ENCODE measurements around the gene PTPRN2.

Gene PTPRN2

DNA sequence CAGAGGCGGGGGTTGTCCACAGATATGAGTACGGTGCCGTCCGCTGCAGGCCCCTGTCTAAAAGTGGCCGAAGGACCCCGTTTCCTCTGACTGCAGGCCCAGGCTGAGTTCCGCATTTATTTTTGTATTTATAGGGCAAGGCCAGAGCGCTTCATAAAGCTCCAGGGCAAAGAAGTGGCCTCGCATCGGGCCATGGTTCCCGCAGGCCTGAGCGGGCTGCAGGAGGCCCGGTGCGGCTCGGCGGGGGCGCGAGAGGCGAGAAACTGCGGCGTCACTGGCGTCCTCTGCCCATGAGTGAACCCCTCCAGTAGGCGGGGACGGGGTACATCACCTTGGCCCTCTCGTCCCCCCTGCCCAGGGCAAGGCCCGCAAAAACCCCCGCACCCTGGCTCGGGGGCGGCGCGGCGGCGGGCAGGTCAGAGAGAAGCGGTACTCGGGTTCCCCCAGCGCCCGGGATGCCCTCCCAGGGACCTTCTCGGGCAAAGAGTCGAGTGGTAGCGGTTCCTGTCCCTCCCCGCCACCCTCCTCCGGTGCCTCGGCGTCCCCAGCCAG is 895.1 kb downstream of the PTPRN2 start:
- H3K27ac Mint-ChIP-seq, result no peak overlapping the region
- no peak for DNase-seq
- no peaks in the 10 kb centered on the region for H3K36me3 Mint-ChIP-seq (ENCODE audit: low read depth)
- H3K27me3 Mint-ChIP-seq (ENCODE audit: low read depth, poor library complexity), result peaks cover 74% of the 10 kb centered on the region
- H3K4me1 Mint-ChIP-seq, result peaks cover 26% of the 10 kb centered on the region
- peaks cover 10% of the 10 kb centered on the region for H3K9me3 Mint-ChIP-seq
- TF ChIP-seq, protein P1, sequence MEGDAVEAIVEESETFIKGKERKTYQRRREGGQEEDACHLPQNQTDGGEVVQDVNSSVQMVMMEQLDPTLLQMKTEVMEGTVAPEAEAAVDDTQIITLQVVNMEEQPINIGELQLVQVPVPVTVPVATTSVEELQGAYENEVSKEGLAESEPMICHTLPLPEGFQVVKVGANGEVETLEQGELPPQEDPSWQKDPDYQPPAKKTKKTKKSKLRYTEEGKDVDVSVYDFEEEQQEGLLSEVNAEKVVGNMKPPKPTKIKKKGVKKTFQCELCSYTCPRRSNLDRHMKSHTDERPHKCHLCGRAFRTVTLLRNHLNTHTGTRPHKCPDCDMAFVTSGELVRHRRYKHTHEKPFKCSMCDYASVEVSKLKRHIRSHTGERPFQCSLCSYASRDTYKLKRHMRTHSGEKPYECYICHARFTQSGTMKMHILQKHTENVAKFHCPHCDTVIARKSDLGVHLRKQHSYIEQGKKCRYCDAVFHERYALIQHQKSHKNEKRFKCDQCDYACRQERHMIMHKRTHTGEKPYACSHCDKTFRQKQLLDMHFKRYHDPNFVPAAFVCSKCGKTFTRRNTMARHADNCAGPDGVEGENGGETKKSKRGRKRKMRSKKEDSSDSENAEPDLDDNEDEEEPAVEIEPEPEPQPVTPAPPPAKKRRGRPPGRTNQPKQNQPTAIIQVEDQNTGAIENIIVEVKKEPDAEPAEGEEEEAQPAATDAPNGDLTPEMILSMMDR (IDR thresholded peaks at IDR 0.05), result no peak
- peak overlapping the region; percentile 75 for H3K4me3 Mint-ChIP-seq

DNA sequence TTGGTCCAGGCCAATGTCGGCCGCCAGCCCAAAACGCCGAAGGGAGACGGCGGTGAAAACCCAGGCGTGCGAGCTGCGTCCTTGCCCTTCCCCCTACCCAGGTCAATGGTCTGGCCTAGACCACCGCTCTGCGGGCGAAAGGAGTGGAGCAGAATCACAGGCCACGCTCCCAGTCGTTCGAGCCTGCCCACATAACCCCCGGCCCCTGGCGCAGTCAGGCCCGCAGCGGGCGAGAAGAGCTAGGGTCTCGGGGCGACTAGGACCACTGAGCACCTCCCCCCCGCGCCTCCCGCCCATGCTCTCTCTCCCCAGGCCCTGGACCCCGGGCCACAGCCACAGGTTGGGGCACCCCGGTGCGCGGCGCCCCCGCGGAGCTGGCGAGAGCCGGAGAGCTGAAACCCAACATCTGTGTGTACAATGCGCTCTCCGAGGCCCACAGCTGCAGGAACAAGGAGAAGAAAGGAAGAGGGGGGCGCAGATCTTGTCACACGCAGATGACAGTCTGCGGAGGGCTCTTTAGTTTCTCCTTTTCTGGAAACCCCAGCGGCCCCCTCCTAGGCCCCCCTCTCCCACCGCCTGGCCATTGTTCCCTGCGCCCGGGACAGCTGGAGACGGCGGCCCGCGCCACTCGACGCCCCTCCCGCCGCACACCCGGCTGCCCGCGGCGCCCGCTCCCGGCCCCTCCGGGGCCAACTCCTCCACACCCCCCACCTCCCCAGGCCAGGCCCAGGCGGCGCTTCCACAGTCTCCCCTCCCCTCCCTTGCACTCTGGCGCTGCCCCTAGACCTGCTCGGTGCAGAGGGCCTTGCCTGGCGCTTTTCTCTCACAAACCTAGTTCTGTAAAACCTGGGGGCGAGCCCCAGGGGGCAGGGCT is 895.8 kb downstream of the PTPRN2 start:
- peaks cover 80% of the 10 kb centered on the region for H3K27me3 Mint-ChIP-seq (ENCODE audit: low read depth, poor library complexity)
- TF ChIP-seq, protein P1 (IDR thresholded peaks at IDR 0.05), result no peak
- peak; percentile 51 for DNase-seq
- H3K27ac Mint-ChIP-seq, result no peak overlapping the region
- H3K36me3 Mint-ChIP-seq (ENCODE audit: low read depth), result no peaks in the 10 kb centered on the region
- H3K4me3 Mint-ChIP-seq, result peak overlapping the region; percentile 77
- peaks cover 28% of the 10 kb centered on the region for H3K4me1 Mint-ChIP-seq
- H3K9me3 Mint-ChIP-seq, result peaks cover 10% of the 10 kb centered on the region

DNA sequence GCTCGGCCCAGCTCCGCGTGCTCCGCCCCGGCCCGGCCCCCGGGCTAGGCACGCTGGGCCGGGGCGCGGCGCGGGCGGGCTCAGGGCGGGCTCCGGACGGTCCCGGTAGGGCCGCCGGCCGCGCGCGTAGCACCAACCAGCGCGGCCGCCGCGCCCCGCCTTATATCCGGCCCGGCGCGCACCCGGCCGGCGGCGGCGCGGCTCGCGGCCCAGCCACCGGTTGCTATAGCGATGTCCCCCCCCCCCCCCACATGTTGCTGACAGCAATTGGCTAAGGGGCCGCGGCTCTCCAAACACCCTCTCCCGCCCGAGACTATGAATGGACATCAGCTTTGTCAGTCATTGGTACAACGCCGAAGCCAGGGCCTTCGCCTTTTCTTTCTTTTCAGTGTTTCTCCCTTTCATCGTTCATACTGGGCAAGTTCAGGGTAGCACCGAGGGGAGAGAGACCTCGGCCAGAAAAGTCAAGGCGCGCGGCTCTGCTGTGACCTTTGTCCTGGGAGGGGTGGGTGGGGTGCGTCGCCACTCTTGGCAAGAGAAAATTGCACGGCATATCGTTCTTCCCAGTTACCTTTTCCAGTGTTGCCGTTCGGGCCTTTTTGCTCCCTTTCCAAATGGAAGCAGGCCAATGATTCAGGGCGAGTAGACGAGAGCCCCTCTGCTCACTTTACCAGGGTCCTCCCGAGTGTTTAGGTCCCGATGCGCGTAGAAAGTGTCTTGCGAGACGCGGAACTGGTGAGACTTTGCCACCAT is 896.6 kb downstream of the PTPRN2 start:
- Mint-ChIP-seq H3K27ac (no peak overlapping the region), H3K4me3 (peak overlapping the region; percentile 77), H3K9me3 (peaks cover 10% of the 10 kb centered on the region), H3K4me1 (peaks cover 35% of the 10 kb centered on the region), H3K36me3 (ENCODE audit: low read depth) (no peaks in the 10 kb centered on the region), H3K27me3 (ENCODE audit: low read depth, poor library complexity) (peaks cover 88% of the 10 kb centered on the region)
- DNase-seq, result peak; percentile 63
- TF ChIP-seq, protein P1 (IDR thresholded peaks at IDR 0.05), result no peak

DNA sequence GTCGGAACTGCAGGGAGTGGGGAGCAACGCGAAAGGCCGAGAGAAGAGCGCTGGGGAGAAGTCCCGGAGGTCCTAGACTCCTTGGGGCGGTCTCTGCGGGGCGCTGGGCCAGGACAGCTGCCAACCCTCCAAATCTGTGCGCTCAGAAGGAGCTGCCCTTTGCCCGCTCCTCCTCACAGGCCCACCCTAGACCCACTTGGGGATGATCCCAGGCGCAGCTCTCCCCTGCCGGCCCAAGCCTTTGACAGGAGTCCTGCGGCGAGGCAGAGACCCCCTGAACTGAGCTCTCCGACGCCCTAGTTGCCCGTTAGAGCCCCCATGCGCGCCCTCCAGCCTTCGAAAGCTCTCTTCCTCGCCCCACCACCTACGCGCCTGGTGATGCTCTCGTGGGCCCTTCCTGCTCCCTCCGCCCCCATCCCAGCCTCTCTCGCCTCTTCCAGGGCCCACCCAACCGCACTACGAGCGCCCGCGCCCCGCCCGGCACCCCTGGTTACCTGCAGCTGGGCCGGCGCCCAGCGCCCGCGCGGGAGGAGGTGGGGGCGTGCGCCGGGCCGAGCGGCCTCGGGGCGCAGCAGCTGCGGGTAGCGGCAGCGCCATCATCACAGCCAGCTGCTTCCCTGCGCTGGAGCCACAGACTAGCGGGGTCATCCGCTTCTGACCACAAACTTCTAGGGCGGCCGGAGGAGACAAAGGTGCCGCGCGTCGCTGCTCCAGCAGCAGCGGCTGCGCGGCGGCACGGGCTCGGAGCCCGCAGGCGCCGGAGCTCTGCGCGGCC is 897.4 kb downstream of the PTPRN2 start:
- DNase-seq, result peak; percentile 47
- TF ChIP-seq, protein P1 (IDR thresholded peaks at IDR 0.05), result no peak
- H3K4me1 Mint-ChIP-seq, result peaks cover 35% of the 10 kb centered on the region
- H3K27ac Mint-ChIP-seq, result no peak overlapping the region
- H3K4me3 Mint-ChIP-seq, result peak overlapping the region; percentile 80
- H3K27me3 Mint-ChIP-seq (ENCODE audit: low read depth, poor library complexity), result peaks cover 91% of the 10 kb centered on the region
- peaks cover 7% of the 10 kb centered on the region for H3K9me3 Mint-ChIP-seq
- H3K36me3 Mint-ChIP-seq (ENCODE audit: low read depth), result no peaks in the 10 kb centered on the region

DNA sequence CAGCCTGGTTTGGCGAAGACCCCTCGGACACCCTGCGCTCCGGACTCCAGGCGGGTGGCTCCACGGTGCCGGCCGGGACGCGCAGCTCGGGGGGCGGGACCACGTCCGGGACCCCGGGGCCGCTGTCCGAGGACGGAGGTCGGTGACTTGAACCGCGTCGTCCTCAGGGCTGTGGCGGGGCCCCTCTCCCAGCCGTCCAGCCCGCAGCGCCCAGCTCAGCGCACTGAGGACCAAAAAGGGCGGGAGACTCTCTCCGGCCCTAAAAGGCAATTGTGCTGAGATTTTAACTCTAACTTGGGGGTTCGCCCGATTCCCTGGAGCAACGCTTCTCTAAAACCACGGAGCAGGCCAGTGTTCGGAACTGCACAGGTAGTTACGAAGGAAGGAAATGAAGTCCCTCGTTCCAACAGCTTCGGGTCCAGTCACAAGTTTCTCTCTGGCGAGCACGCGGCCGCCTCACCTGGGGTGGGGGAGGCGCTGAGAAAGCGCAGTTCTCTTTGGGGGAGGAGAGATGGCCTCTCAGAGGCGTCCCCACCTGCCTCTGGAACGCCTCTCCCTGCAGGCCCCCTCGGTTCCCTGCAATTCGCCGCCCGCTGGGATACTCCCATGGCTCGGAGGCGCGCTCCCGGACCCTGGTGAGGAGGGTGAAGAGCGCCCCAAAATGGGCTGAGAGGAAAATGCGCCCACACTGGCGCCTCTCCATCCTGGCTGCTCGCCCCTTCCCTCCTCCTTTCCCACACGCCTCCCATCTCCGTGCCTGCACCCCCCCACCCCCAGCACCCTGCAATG is 898.2 kb downstream of the PTPRN2 start:
- peak; percentile 47 for DNase-seq
- H3K4me1 Mint-ChIP-seq, result peaks cover 35% of the 10 kb centered on the region
- peak overlapping the region; percentile 80 for H3K4me3 Mint-ChIP-seq
- TF ChIP-seq, protein P1 (IDR thresholded peaks at IDR 0.05), result no peak
- peaks cover 5% of the 10 kb centered on the region for H3K9me3 Mint-ChIP-seq
- H3K36me3 Mint-ChIP-seq (ENCODE audit: low read depth), result no peaks in the 10 kb centered on the region
- H3K27ac Mint-ChIP-seq, result no peak overlapping the region
- H3K27me3 Mint-ChIP-seq (ENCODE audit: low read depth, poor library complexity), result peaks cover 84% of the 10 kb centered on the region

All from nephron progenitor cell (in vitro differentiated cells).